Gastrocnemius medialis (tissue), 4 donors: ENCODE measurements around the gene RIPK3.

Source experiments
- POLR2A ChIP-seq, 2 donors: fragments of 450-650 bp; IDR thresholded peaks; one replicate each; pipeline ENCODE4 v1.6.1; 2017; ENCODE audit warnings: antibody characterized with exemption in 2 of 2, mild to moderate bottlenecking in 2 of 2, moderate library complexity in 2 of 2
- TF ChIP-seq, protein P1 (sequence below), 5 experiments: fragments of 450-650 bp in 3 of 5; fragments of 200-600 bp in 2 of 5; sonication (generic) in 2 of 5; IDR thresholded peaks in 4 of 5; conservative IDR thresholded peaks in 1 of 5; 1 replicate in 4 of 5; 2 replicates in 1 of 5; pipeline ENCODE4 v1.5.1; 2016 to 2019; ENCODE audit warnings: antibody characterized with exemption in 5 of 5, mild to moderate bottlenecking in 3 of 5, moderate library complexity in 3 of 5

DNA sequence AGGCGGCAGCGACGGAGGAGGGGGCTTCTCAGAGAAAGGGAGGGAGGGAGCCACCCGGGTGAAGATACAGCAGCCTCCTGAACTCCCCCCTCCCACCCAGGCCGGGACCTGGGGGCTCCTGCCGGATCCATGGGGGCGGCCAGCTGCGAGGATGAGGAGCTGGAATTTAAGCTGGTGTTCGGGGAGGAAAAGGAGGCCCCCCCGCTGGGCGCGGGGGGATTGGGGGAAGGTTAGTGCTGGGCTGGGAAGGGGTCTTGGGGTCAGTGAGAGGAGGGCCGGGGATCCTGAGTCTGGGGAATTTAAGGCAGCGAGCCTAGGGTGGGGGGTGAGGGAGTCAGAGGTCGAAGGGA, 28.4 kb upstream of the RIPK3 start:
- TF ChIP-seq, protein P1, sequence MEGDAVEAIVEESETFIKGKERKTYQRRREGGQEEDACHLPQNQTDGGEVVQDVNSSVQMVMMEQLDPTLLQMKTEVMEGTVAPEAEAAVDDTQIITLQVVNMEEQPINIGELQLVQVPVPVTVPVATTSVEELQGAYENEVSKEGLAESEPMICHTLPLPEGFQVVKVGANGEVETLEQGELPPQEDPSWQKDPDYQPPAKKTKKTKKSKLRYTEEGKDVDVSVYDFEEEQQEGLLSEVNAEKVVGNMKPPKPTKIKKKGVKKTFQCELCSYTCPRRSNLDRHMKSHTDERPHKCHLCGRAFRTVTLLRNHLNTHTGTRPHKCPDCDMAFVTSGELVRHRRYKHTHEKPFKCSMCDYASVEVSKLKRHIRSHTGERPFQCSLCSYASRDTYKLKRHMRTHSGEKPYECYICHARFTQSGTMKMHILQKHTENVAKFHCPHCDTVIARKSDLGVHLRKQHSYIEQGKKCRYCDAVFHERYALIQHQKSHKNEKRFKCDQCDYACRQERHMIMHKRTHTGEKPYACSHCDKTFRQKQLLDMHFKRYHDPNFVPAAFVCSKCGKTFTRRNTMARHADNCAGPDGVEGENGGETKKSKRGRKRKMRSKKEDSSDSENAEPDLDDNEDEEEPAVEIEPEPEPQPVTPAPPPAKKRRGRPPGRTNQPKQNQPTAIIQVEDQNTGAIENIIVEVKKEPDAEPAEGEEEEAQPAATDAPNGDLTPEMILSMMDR (IDR thresholded peaks at IDR 0.05 in 4 of 5, conservative IDR thresholded peaks at IDR 0.05 in 1 of 5) = no peak
- TF ChIP-seq POLR2A (IDR thresholded peaks at IDR 0.05) = no peak
